ENCODE data around the gene TMEM163.

DNA sequence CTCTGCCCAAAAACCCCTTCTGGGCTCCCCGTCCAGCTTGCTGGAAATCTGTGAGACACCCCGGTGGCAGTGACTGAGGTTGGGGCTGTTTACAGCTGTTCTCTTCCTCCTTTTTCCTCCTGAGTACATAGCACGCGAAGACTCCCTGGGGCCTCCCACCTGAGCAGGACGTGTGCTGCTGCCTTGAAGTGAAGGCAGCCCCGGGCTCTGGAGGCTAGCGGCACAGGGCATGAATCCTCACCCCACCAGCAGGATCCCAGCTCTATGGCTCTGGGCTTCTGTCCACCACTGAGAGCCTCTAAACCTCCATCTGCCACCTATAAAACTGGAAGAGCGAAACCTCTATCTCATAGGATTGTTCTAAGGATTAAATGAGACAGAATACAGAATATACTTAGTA is 182.5 kb downstream of the TMEM163 start:
- TF ChIP-seq, protein P1, sequence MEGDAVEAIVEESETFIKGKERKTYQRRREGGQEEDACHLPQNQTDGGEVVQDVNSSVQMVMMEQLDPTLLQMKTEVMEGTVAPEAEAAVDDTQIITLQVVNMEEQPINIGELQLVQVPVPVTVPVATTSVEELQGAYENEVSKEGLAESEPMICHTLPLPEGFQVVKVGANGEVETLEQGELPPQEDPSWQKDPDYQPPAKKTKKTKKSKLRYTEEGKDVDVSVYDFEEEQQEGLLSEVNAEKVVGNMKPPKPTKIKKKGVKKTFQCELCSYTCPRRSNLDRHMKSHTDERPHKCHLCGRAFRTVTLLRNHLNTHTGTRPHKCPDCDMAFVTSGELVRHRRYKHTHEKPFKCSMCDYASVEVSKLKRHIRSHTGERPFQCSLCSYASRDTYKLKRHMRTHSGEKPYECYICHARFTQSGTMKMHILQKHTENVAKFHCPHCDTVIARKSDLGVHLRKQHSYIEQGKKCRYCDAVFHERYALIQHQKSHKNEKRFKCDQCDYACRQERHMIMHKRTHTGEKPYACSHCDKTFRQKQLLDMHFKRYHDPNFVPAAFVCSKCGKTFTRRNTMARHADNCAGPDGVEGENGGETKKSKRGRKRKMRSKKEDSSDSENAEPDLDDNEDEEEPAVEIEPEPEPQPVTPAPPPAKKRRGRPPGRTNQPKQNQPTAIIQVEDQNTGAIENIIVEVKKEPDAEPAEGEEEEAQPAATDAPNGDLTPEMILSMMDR (IDR thresholded peaks at IDR 0.05): no peak
- TF ChIP-seq EP300 (IDR thresholded peaks at IDR 0.05): no peak
